ENCODE measurements around the gene PICK1. TPM values are rescaled to one million over a fixed set of nuclear protein-coding genes. Genes with fewer than 3 reads are reported as not detected.

PICK1 gene
- total and polyA plus RNA-seq, 2 of the 4 experiments (the other 2 are of a cell fraction) = 16.5 to 21.0 TPM

GRCh38 chr22:38014083-38014482 lies 43.1 kb upstream of the PICK1 start:
- Histone ChIP-seq H2BK15ac (ENCODE audit: low read depth, low read length) (no peak overlapping the region), H3K27me3 (ENCODE audit: control insufficient read depth, insufficient read depth, low read length) (no peaks in the 10 kb centered on the region; the same call in none of the 2 replicates), H3K9ac (ENCODE audit: low read depth, low read length) (no peak overlapping the region), H3K4ac (ENCODE audit: low read depth, low read length) (no peak overlapping the region), H4K20me1 (ENCODE audit: insufficient read depth, low read length) (no peaks in the 10 kb centered on the region), H3K79me1 (ENCODE audit: low read depth in 1 of 2, low read length in 2 of 2) (no peaks in the 10 kb centered on the region), H3K18ac (ENCODE audit: low read depth, low read length) (no peak overlapping the region), H3K9me3 (ENCODE audit: control insufficient read depth, insufficient read depth, low read length) (no peaks in the 10 kb centered on the region), H4K91ac (ENCODE audit: insufficient read depth, low read depth, low read length) (no peak overlapping the region), H4K8ac (ENCODE audit: low read depth in 2 of 2, low read length in 2 of 2) (no peak overlapping the region), H3K4me1 (ENCODE audit: control insufficient read depth, insufficient read depth, low read length) (peaks cover 9% of the 10 kb centered on the region), H4K5ac (ENCODE audit: low read depth, low read length) (no peak overlapping the region), H3K14ac (replicated peaks; ENCODE audit: low read depth, low read length) (no peak overlapping the region), H2AK9ac (replicated peaks; ENCODE audit: low read depth, low read length, poor library complexity) (no peak overlapping the region), H3K36me3 (ENCODE audit: control insufficient read depth, insufficient read depth, low read length) (no peaks in the 10 kb centered on the region), H3K27ac (ENCODE audit: insufficient read depth, low read length) (no peak overlapping the region), H3K4me2 (ENCODE audit: low read depth, low read length) (no peak overlapping the region), H3K9me1 (ENCODE audit: insufficient read depth, low read length) (0 out of 2 replicates have a peak, but pooled peaks cover 5% of the 10 kb centered on the region), H2BK20ac (ENCODE audit: low read depth, low read length) (no peak overlapping the region), H2BK120ac (ENCODE audit: low read depth, low read length) (no peak overlapping the region), H2AFZ (replicated peaks; ENCODE audit: low read length, poor library complexity) (no peak overlapping the region), H2BK5ac (ENCODE audit: low read depth, low read length, poor library complexity, severe bottlenecking) (no peak overlapping the region), H2AK5ac (ENCODE audit: low read depth, low read length) (no peak overlapping the region), H3K23ac (ENCODE audit: low read depth, low read length) (no peak overlapping the region), H3K4me3 (ENCODE audit: insufficient read depth, low read depth, low read length) (no peak overlapping the region), H3K56ac (ENCODE audit: extremely low read depth, insufficient read depth, low read length) (no peak overlapping the region)
- ATAC-seq (ENCODE audit: low read depth) (no peak), DNase-seq (no peak)
- dilution Hi-C loops (cut with HindIII; ENCODE audit: low sequenced_read_pairs, unreplicated experiment) (no loop called here), in situ Hi-C loops (cut with MboI; ENCODE audit: low sequenced_read_pairs) (no loop called here), intact Hi-C loops (cut with micrococcal nuclease) (no loop called here)
- ChIA-PET CTCF (no interaction called here), POLR2A (ENCODE audit: unreplicated experiment) (no interaction called here)
- WGBS, 2 experiments (ENCODE audit: extremely low coverage in 2 of 2, insufficient read length in 1 of 2) = no CpG with 5 or more reads among the region's 1 CpG
- TF ChIP-seq BHLHE40 (IDR thresholded peaks at IDR 0.05; ENCODE audit: low read depth, low read length) = no peak
- TF ChIP-seq RFX5 (IDR thresholded peaks at IDR 0.05; ENCODE audit: low read depth, low read length) = no peak
- no peak for TF ChIP-seq FOS (IDR thresholded peaks at IDR 0.05; ENCODE audit: low read depth, low read length)
- TF ChIP-seq RCOR1 (IDR thresholded peaks at IDR 0.05; ENCODE audit: insufficient replicate concordance, low read length) = no peak
- no peak for TF ChIP-seq MAZ (IDR thresholded peaks at IDR 0.05; ENCODE audit: borderline replicate concordance, low read depth, low read length)
- no peak for TF ChIP-seq CHD1 (IDR thresholded peaks at IDR 0.05; ENCODE audit: low read depth, low read length)
- no peak for TF ChIP-seq RAD21 (IDR thresholded peaks at IDR 0.05; ENCODE audit: low read length)
- TF ChIP-seq SMC3 (IDR thresholded peaks at IDR 0.05; ENCODE audit: low read depth, low read length) = no peak
- no peak for TF ChIP-seq MAFK (IDR thresholded peaks at IDR 0.05; ENCODE audit: low read depth, low read length)
- TF ChIP-seq CEBPB (IDR thresholded peaks at IDR 0.05; ENCODE audit: low read depth, low read length) = no peak
- no peak for TF ChIP-seq MXI1 (IDR thresholded peaks at IDR 0.05; ENCODE audit: borderline replicate concordance, low read depth, low read length)
- no peak for TF ChIP-seq ELK1 (IDR thresholded peaks at IDR 0.05; ENCODE audit: borderline replicate concordance, low read depth, low read length)
- TF ChIP-seq POLR2A (IDR thresholded peaks at IDR 0.05; ENCODE audit: low read depth, low read length) = no peak
- TF ChIP-seq USF2 (IDR thresholded peaks at IDR 0.05; ENCODE audit: low read depth, low read length) = no peak
- TF ChIP-seq NFE2L2 (IDR thresholded peaks at IDR 0.05; ENCODE audit: low read depth, low read length) = no peak
- BruUV-seq (replicated peaks) = no TSS peak

All from IMR-90 (cell line).